OCI-LY1 (cell line): ENCODE results near the gene GABBR2.

Source experiments
- H2AFZ ChIP-seq: fragments of 200-600 bp; sonication (generic), shearing (Covaris generic); 2 replicates; pipeline ENCODE4 v1.6.0; 2014; ENCODE audit warnings: antibody characterized with exemption, mild to moderate bottlenecking, low read length
- H3F3A ChIP-seq: fragments of 200-600 bp; sonication (generic), shearing (Covaris generic); 2 replicates; pipeline ENCODE4 v1.6.0; 2014; ENCODE audit warnings: mild to moderate bottlenecking, antibody characterized with exemption, low read length, moderate library complexity; ENCODE audit not compliant: insufficient read depth
- H3K27ac ChIP-seq: fragments of 200-600 bp; sonication (generic); 2 replicates; pipeline ENCODE4 v1.5.1; 2014; ENCODE audit warnings: low read length, mixed run types, mild to moderate bottlenecking, low read depth; ENCODE audit not compliant: poor library complexity, severe bottlenecking
- H3K27me3 ChIP-seq: fragments of 200-600 bp; sonication (generic); 2 replicates; pipeline ENCODE4 v1.6.0; 2014; ENCODE audit warnings: antibody characterized with exemption, mild to moderate bottlenecking, low read length, moderate library complexity; ENCODE audit not compliant: insufficient read depth
- H3K36me3 ChIP-seq: fragments of 200-600 bp; sonication (generic); 2 replicates; pipeline ENCODE4 v1.6.1; 2014; ENCODE audit warnings: mild to moderate bottlenecking, antibody characterized with exemption, low read length, moderate library complexity, mixed read lengths; ENCODE audit not compliant: insufficient read depth
- H3K4me1 ChIP-seq: fragments of 200-600 bp; sonication (generic); 2 replicates; pipeline ENCODE4 v1.5.1; 2014; ENCODE audit warnings: mild to moderate bottlenecking, low read length, moderate library complexity; ENCODE audit not compliant: insufficient read depth, severe bottlenecking
- H3K4me2 ChIP-seq: fragments of 200-600 bp; sonication (generic), shearing (Covaris generic); 2 replicates; pipeline ENCODE4 v1.6.1; 2014; ENCODE audit warnings: low read length
- H3K4me3 ChIP-seq: fragments of 200-600 bp; sonication (generic); 2 replicates; pipeline ENCODE4 v1.5.1; 2014; ENCODE audit warnings: low read length, low read depth, mild to moderate bottlenecking, mixed read lengths; ENCODE audit not compliant: poor library complexity, severe bottlenecking
- H3K79me2 ChIP-seq: fragments of 200-600 bp; shearing (Covaris generic); 2 replicates; pipeline ENCODE4 v1.6.1; 2016; ENCODE audit warnings: mixed run types, low read length, mixed read lengths; ENCODE audit not compliant: insufficient read depth
- H3K9ac ChIP-seq: fragments of 200-600 bp; sonication (generic), shearing (Covaris generic); 2 replicates; pipeline ENCODE4 v1.6.1; 2014; ENCODE audit warnings: mild to moderate bottlenecking, low read length, mixed read lengths
- H3K9me2 ChIP-seq: fragments of 200-600 bp; sonication (generic), shearing (Covaris generic); 2 replicates; pipeline ENCODE4 v1.6.1; 2014; ENCODE audit warnings: low read depth, mild to moderate bottlenecking, low read length, mixed read lengths
- H3K9me3 ChIP-seq: fragments of 200-600 bp; shearing (Covaris generic); 2 replicates; pipeline ENCODE4 v1.6.1; 2014; ENCODE audit warnings: low read length, mixed read lengths
- H4K20me1 ChIP-seq: fragments of 200-600 bp; sonication (generic), shearing (Covaris generic); 2 replicates; pipeline ENCODE4 v1.6.0; 2016; ENCODE audit warnings: mild to moderate bottlenecking, low read length; ENCODE audit not compliant: insufficient read depth
- CTCF ChIP-seq: fragments of 200-600 bp; sonication (generic), shearing (Covaris generic); IDR thresholded peaks from 2 replicates; pipeline ENCODE4 v1.5.1; 2017; ENCODE audit warnings: mild to moderate bottlenecking, antibody characterized with exemption, low read length, moderate library complexity, mixed read lengths
- EZH2 ChIP-seq: fragments of 200-600 bp; sonication (generic), shearing (Covaris generic); IDR thresholded peaks from 2 replicates; pipeline ENCODE4 v1.8.0; 2017; ENCODE audit warnings: borderline replicate concordance, mixed run types, mild to moderate bottlenecking, antibody characterized with exemption, low read length, moderate library complexity, mixed read lengths

The GABBR2 gene

GRCh38 chr9:98743818-98744611 lies 35.3 kb upstream of the GABBR2 start:
- H3K36me3 ChIP-seq = peaks cover 11% of the 10 kb centered on the region; the same call in 1 of the 2 replicates
- H3K9ac ChIP-seq = no peak overlapping the region; the same call in 1 of the 2 replicates
- no peaks in the 10 kb centered on the region for H3K79me2 ChIP-seq
- no peak overlapping the region for H2AFZ ChIP-seq
- H3K27me3 ChIP-seq = no peaks in the 10 kb centered on the region
- no peaks in the 10 kb centered on the region for H4K20me1 ChIP-seq
- no peaks in the 10 kb centered on the region for H3K9me2 ChIP-seq
- H3K4me2 ChIP-seq = no peak overlapping the region; the same call in 1 of the 2 replicates
- no peak overlapping the region for H3K4me3 ChIP-seq
- H3K27ac ChIP-seq = peak overlapping the region; percentile 6
- no peaks in the 10 kb centered on the region for H3F3A ChIP-seq
- TF ChIP-seq CTCF (no peak), EZH2 (no peak)
- H3K9me3 ChIP-seq = no peaks in the 10 kb centered on the region
- H3K4me1 ChIP-seq = peaks cover 18% of the 10 kb centered on the region

GRCh38 chr9:98743329-98743728 lies 34.6 kb upstream of the GABBR2 start:
- Histone ChIP-seq H3K36me3 (peaks cover 6% of the 10 kb centered on the region; the same call in 1 of the 2 replicates), H4K20me1 (no peaks in the 10 kb centered on the region), H3K27ac (peak overlapping the region; percentile 6), H2AFZ (no peak overlapping the region), H3K27me3 (no peaks in the 10 kb centered on the region), H3K4me1 (peaks cover 18% of the 10 kb centered on the region), H3K79me2 (no peaks in the 10 kb centered on the region), H3K9me2 (no peaks in the 10 kb centered on the region), H3K9ac (no peak overlapping the region), H3K9me3 (no peaks in the 10 kb centered on the region), H3F3A (no peaks in the 10 kb centered on the region), H3K4me3 (no peak overlapping the region), H3K4me2 (no peak overlapping the region)
- TF ChIP-seq CTCF (no peak), EZH2 (no peak)

- Histone ChIP-seq H3K27me3 (no peaks in the 10 kb centered on the region), H3K4me3 (no peak overlapping the region), H3K9ac (no peak overlapping the region), H3K9me2 (no peaks in the 10 kb centered on the region), H3K9me3 (no peaks in the 10 kb centered on the region), H3F3A (no peaks in the 10 kb centered on the region), H2AFZ (no peak overlapping the region), H3K36me3 (peaks cover 6% of the 10 kb centered on the region; the same call in 1 of the 2 replicates), H3K79me2 (no peaks in the 10 kb centered on the region), H3K27ac (no peak overlapping the region), H3K4me2 (no peak overlapping the region), H3K4me1 (peaks cover 18% of the 10 kb centered on the region), H4K20me1 (no peaks in the 10 kb centered on the region)
- TF ChIP-seq EZH2 (no peak), CTCF (no peak)
Observed at GRCh38 chr9:98742325-98743280, 33.9 kb upstream of the GABBR2 start.
